HG02938 (cell line): ENCODE data around the gene PIGC.
"Not testable (repeated sequence)": the region's sequence is repeated elsewhere in the genome, so short reads cannot be mapped to it uniquely, and the experiment has no call there.

Experiments used
- ATAC-seq: cut with Tn5 transposase; IDR thresholded peaks from one replicate; pipeline ENCODE4 v1.9.1; 2021; ENCODE audit warnings: mild to moderate bottlenecking, moderate library complexity; ENCODE audit not compliant: unreplicated experiment

PIGC gene

GRCh38 chr1:172467446-172467845 lies 23.6 kb upstream of the PIGC start:
- ATAC-seq = no peak

GRCh38 chr1:172466795-172467407 lies 23.0 kb upstream of the PIGC start:
- no peak for ATAC-seq

GRCh38 chr1:172465617-172466016 lies 21.7 kb upstream of the PIGC start:
- ATAC-seq = no peak

- no peak for ATAC-seq
Measured at GRCh38 chr1:172460887-172461315, 17.0 kb upstream of the PIGC start.

GRCh38 chr1:172460177-172460576 lies 16.3 kb upstream of the PIGC start:
- ATAC-seq = no peak

GRCh38 chr1:172457479-172458130 lies 13.7 kb upstream of the PIGC start:
- ATAC-seq = no peak

GRCh38 chr1:172456344-172456769 lies 12.5 kb upstream of the PIGC start:
- ATAC-seq = no peak

GRCh38 chr1:172455451-172455850 lies 11.6 kb upstream of the PIGC start:
- no peak for ATAC-seq

GRCh38 chr1:172453607-172454006 lies 9.7 kb upstream of the PIGC start:
- ATAC-seq = no peak

- ATAC-seq = no peak
Measured at GRCh38 chr1:172453153-172453545, 9.3 kb upstream of the PIGC start.

GRCh38 chr1:172452536-172453152 lies 8.8 kb upstream of the PIGC start:
- ATAC-seq = no peak

- ATAC-seq = no peak
Measured at GRCh38 chr1:172451002-172451443, 7.2 kb upstream of the PIGC start.

- ATAC-seq = no peak
Measured at GRCh38 chr1:172450524-172450885, 6.6 kb upstream of the PIGC start.

- ATAC-seq = no peak
Measured at GRCh38 chr1:172449585-172450523, 6.0 kb upstream of the PIGC start.

GRCh38 chr1:172448995-172449584 lies 5.2 kb upstream of the PIGC start:
- ATAC-seq = no peak

- no peak for ATAC-seq
Measured at GRCh38 chr1:172447641-172448040, 3.8 kb upstream of the PIGC start.

GRCh38 chr1:172446547-172446946 lies 2.7 kb upstream of the PIGC start:
- ATAC-seq = no peak

- ATAC-seq = no peak
Measured at GRCh38 chr1:172442843-172443565, 865 bp downstream of the PIGC start.

GRCh38 chr1:172442404-172442803 lies 1.5 kb downstream of the PIGC start:
- ATAC-seq = no peak

- ATAC-seq = not testable (repeated sequence)
Measured at GRCh38 chr1:172437183-172437582, 6.7 kb downstream of the PIGC start.
